ENCODE data around the gene PLGRKT. TPM values are rescaled to one million over a fixed set of nuclear protein-coding genes. Genes with fewer than 3 reads are reported as not detected.
A peak's percentile ranks its signal among the peaks of the same experiment; 100 is the strongest.
"Not testable (repeated sequence)": the region's sequence is repeated elsewhere in the genome, so short reads cannot be mapped to it uniquely, and the experiment has no call there.

PLGRKT gene
- total RNA-seq, 1 experiment from 2014 or later, result 22.0 TPM

DNA sequence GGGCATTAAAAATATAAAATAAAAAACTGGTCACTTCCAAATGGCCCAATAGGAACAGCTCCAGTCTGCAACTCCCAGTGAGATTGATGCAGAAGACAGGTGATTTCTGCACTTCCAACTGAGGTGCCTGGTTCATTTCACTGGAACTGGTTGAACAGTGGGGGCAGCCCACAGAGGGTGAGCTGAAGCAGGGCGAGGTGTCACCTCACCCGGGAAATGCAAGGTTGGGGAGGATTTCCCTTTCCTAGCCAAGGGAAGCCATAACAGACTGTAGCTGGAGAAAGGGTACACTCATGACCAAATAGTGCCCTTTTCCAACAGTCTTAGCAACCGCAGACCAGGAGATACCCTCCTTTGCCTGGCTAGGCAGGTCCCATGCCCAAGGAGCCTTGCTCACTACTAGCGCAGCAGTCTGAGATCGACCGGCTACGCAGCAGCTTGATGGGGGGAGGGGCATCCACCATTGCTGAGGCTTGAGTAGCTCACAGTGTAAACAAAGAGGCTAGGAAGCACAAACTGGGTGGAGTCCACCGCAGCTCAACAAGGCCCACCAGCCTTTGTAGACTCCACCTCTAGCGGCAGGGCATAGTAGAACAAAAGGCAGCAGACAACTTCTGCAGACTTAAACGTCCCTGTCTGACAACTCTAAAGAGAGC lies 110.7 kb downstream of the PLGRKT start:
- BruUV-seq (replicated peaks), result no TSS peak
- CTCF ChIA-PET, result interaction anchor here (0.6 kb wide), 1 partner anchor 299 kb away, joined by 3 read pairs; no protein-coding TSS in a partner anchor
- Histone ChIP-seq H3K27me3 (ENCODE audit: insufficient read depth, low read depth) (no peaks in the 10 kb centered on the region), H3K9me2 (ENCODE audit: insufficient read depth) (no peaks in the 10 kb centered on the region), H3K4me1 (replicated peaks; ENCODE audit: insufficient read depth) (no peaks in the 10 kb centered on the region), H3K79me2 (ENCODE audit: low read depth) (no peaks in the 10 kb centered on the region), H3K4me2 (no peak overlapping the region), H2AFZ (no peak overlapping the region; the same call in 1 of the 2 replicates), H4K20me1 (ENCODE audit: insufficient read depth) (no peaks in the 10 kb centered on the region), H3K4me3 (no peak overlapping the region), H3K36me3 (ENCODE audit: low read depth) (no peaks in the 10 kb centered on the region), H3K9me3 (ENCODE audit: insufficient read depth, low read depth) (no peaks in the 10 kb centered on the region), H3F3A (ENCODE audit: insufficient read depth, low read depth) (no peaks in the 10 kb centered on the region), H3K27ac (no peak overlapping the region)
- TF ChIP-seq, protein P1, sequence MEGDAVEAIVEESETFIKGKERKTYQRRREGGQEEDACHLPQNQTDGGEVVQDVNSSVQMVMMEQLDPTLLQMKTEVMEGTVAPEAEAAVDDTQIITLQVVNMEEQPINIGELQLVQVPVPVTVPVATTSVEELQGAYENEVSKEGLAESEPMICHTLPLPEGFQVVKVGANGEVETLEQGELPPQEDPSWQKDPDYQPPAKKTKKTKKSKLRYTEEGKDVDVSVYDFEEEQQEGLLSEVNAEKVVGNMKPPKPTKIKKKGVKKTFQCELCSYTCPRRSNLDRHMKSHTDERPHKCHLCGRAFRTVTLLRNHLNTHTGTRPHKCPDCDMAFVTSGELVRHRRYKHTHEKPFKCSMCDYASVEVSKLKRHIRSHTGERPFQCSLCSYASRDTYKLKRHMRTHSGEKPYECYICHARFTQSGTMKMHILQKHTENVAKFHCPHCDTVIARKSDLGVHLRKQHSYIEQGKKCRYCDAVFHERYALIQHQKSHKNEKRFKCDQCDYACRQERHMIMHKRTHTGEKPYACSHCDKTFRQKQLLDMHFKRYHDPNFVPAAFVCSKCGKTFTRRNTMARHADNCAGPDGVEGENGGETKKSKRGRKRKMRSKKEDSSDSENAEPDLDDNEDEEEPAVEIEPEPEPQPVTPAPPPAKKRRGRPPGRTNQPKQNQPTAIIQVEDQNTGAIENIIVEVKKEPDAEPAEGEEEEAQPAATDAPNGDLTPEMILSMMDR (conservative IDR thresholded peaks at IDR 0.05), result no peak
- TF ChIP-seq EZH2 (IDR thresholded peaks at IDR 0.05; ENCODE audit: low read depth), result no peak
- intact Hi-C loops (cut with micrococcal nuclease; ENCODE audit: unreplicated experiment), result no loop called here
- POLR2A ChIA-PET (ENCODE audit: unreplicated experiment), result no interaction called here
- peak; percentile 37 to 64 for DNase-seq

DNA sequence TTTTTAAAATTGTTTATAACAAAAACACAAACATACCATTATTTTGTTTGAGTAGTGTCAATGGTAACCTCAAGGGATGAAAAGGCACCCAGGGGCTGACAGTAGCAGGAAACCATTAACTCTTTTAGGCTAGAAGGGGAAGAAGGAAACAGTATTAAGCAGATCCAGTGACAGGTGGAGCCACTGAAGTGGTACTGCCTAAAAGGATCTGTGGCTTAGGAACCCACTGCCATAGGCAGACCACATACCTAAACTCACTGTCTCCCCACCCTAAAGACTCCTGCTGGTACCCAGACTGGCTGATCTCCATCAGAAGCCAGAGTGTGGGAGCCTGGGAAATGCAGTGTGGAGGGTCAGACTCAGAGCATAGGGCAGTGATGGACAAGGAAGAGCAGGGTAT lies 111.5 kb downstream of the PLGRKT start:
- ChIA-PET POLR2A (ENCODE audit: unreplicated experiment) (no interaction called here), CTCF (no interaction called here)
- H3K27me3 ChIP-seq (ENCODE audit: insufficient read depth, low read depth), result no peaks in the 10 kb centered on the region
- no peaks in the 10 kb centered on the region for H3K4me1 ChIP-seq (replicated peaks; ENCODE audit: insufficient read depth)
- H3F3A ChIP-seq (ENCODE audit: insufficient read depth, low read depth), result no peaks in the 10 kb centered on the region
- intact Hi-C loops (cut with micrococcal nuclease; ENCODE audit: unreplicated experiment), result no loop called here
- no peak overlapping the region for H3K4me2 ChIP-seq
- no peaks in the 10 kb centered on the region for H3K9me3 ChIP-seq (ENCODE audit: insufficient read depth, low read depth)
- no peak overlapping the region for H2AFZ ChIP-seq
- no peaks in the 10 kb centered on the region for H3K9me2 ChIP-seq (ENCODE audit: insufficient read depth)
- TF ChIP-seq, protein P1 (conservative IDR thresholded peaks at IDR 0.05), result no peak
- no peak for TF ChIP-seq EZH2 (IDR thresholded peaks at IDR 0.05; ENCODE audit: low read depth)
- no peak overlapping the region for H3K27ac ChIP-seq
- no peaks in the 10 kb centered on the region for H3K36me3 ChIP-seq (ENCODE audit: low read depth)
- no TSS peak for BruUV-seq (replicated peaks)
- H3K4me3 ChIP-seq, result no peak overlapping the region
- no peaks in the 10 kb centered on the region for H3K79me2 ChIP-seq (ENCODE audit: low read depth)
- DNase-seq, result no peak
- no peaks in the 10 kb centered on the region for H4K20me1 ChIP-seq (ENCODE audit: insufficient read depth)

DNA sequence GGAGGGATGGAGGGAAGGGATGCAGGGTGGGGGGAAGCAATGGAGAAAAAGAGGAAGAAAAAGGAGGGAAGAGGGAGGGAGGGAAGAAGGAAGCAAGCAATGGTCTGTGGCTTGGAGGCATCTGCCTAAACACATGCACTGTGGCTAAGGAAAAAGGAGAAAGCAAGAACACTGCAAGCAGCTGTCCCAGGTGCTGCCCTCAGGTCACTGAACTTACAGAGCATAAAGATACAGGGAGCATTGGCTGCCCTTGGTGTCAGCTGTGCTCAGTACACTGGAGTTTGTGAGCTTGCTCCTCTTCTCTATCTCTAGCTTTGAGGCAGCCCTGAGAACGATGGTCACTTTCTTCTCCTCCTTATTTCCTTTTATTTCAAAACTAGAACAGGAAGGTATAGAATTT lies 116.1 kb downstream of the PLGRKT start:
- H3F3A ChIP-seq (ENCODE audit: insufficient read depth, low read depth); H4K20me1 ChIP-seq (ENCODE audit: insufficient read depth); H3K4me3 ChIP-seq; DNase-seq; H3K27ac ChIP-seq; POLR2A ChIA-PET (ENCODE audit: unreplicated experiment); H3K27me3 ChIP-seq (ENCODE audit: insufficient read depth, low read depth); H3K36me3 ChIP-seq (ENCODE audit: low read depth); intact Hi-C loops (cut with micrococcal nuclease; ENCODE audit: unreplicated experiment); CTCF ChIA-PET; H3K9me2 ChIP-seq (ENCODE audit: insufficient read depth); H3K4me1 ChIP-seq (replicated peaks; ENCODE audit: insufficient read depth); H3K79me2 ChIP-seq (ENCODE audit: low read depth); H3K4me2 ChIP-seq; BruUV-seq (replicated peaks); H3K9me3 ChIP-seq (ENCODE audit: insufficient read depth, low read depth); H2AFZ ChIP-seq: not testable (repeated sequence)

DNA sequence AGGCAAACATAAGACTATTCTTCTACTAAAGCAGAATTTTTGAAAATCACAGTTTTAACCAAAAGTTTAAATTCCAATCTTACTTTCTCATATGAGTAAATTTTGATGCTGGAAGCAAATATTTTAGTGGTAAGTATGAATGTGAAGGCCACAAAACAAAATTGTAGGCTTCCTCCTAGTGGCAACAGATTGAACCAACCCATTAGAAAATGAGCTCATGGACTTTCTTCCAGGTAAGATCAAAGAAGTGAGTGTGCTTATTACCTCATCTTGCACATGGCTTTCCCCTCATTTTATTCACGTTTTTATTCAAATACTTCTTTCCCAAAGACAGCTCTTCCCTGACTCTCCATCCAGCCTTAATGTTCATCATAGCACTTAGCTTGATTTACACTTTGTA lies 116.7 kb downstream of the PLGRKT start:
- CTCF ChIA-PET, result no interaction called here

DNA sequence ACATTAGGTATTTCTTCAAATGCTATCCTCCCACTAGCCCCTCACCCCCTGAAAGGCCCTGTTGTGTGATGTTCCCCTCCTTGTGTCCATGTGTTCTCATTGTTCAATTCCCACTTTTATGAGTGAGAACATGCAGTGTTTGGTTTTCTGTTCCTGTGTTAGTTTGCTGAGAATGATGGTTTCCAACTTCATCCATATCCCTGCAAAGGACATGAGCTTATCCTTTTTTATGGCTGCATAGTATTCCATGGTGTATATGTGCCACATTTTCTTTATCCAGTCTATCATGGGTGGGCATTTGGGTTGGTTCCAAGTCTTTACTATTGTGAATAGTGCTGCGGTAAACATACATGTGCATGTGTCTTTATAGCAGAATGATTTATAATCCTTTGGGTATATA lies 121.3 kb downstream of the PLGRKT start:
- H3K4me3 ChIP-seq; POLR2A ChIA-PET (ENCODE audit: unreplicated experiment); CTCF ChIA-PET; H3K9me3 ChIP-seq (ENCODE audit: insufficient read depth, low read depth); BruUV-seq (replicated peaks); H2AFZ ChIP-seq; DNase-seq; H3K27ac ChIP-seq; H3K79me2 ChIP-seq (ENCODE audit: low read depth); H4K20me1 ChIP-seq (ENCODE audit: insufficient read depth); intact Hi-C loops (cut with micrococcal nuclease; ENCODE audit: unreplicated experiment); H3K36me3 ChIP-seq (ENCODE audit: low read depth); H3K4me2 ChIP-seq; H3K27me3 ChIP-seq (ENCODE audit: insufficient read depth, low read depth); H3F3A ChIP-seq (ENCODE audit: insufficient read depth, low read depth); H3K4me1 ChIP-seq (replicated peaks; ENCODE audit: insufficient read depth); H3K9me2 ChIP-seq (ENCODE audit: insufficient read depth): not testable (repeated sequence)

More for the DNA sequence above, 116.7 kb downstream of the PLGRKT start:
- no peak overlapping the region for H3K4me3 ChIP-seq
- POLR2A ChIA-PET (ENCODE audit: unreplicated experiment), result no interaction called here
- intact Hi-C loops (cut with micrococcal nuclease; ENCODE audit: unreplicated experiment), result no loop called here
- no TSS peak for BruUV-seq (replicated peaks)
- TF ChIP-seq, protein P1 (conservative IDR thresholded peaks at IDR 0.05), result 0 out of 2 replicates have a peak, but pooled peaks have one; percentile 20
- TF ChIP-seq EZH2 (IDR thresholded peaks at IDR 0.05; ENCODE audit: low read depth), result no peak
- H3K36me3 ChIP-seq (ENCODE audit: low read depth), result no peaks in the 10 kb centered on the region
- H3K4me1 ChIP-seq (replicated peaks; ENCODE audit: insufficient read depth), result no peaks in the 10 kb centered on the region
- no peaks in the 10 kb centered on the region for H4K20me1 ChIP-seq (ENCODE audit: insufficient read depth)
- H3K9me2 ChIP-seq (ENCODE audit: insufficient read depth), result no peaks in the 10 kb centered on the region
- H3K9me3 ChIP-seq (ENCODE audit: insufficient read depth, low read depth), result no peaks in the 10 kb centered on the region
- no peak for DNase-seq
- no peaks in the 10 kb centered on the region for H3K27me3 ChIP-seq (ENCODE audit: insufficient read depth, low read depth)
- no peak overlapping the region for H3K4me2 ChIP-seq
- H3F3A ChIP-seq (ENCODE audit: insufficient read depth, low read depth), result no peaks in the 10 kb centered on the region
- no peaks in the 10 kb centered on the region for H3K79me2 ChIP-seq (ENCODE audit: low read depth)
- no peak overlapping the region for H3K27ac ChIP-seq
- H2AFZ ChIP-seq, result no peak overlapping the region

Data from PC-9 (cell line).